ENCODE measurements around the gene SDK2. TPM values are rescaled to one million over a fixed set of nuclear protein-coding genes. Genes with fewer than 3 reads are reported as not detected.

The SDK2 gene
- total and polyA plus RNA-seq, 9 of the 15 experiments (the other 6 are each of a cell fraction or from before 2014, with no cell fraction given), result 0.04 TPM; not detected in 8

GRCh38 chr17:73311781-73312641, 332.2 kb downstream of the SDK2 start, which contains the start of gene CDC42EP4 (continued):
- TF ChIP-seq SMARCC2 (IDR thresholded peaks at IDR 0.05; ENCODE audit: low read depth), result no peak
- TF ChIP-seq NRF1 (conservative IDR thresholded peaks at IDR 0.05 in 1 of 2, IDR thresholded peaks at IDR 0.05 in 1 of 2), result peak; percentile 97
- TF ChIP-seq SIN3A (IDR thresholded peaks at IDR 0.05; ENCODE audit: borderline replicate concordance in 2 of 2, control insufficient read depth in 1 of 2, low read depth in 2 of 2, low read length in 2 of 2), result peak; percentile 4 to 69; a peak in 1 of 4 replicates
- TF ChIP-seq MAZ (CRISPR knock-in tag; conservative IDR thresholded peaks at IDR 0.05 in 1 of 2, IDR thresholded peaks at IDR 0.05 in 1 of 2), result peak; percentile 73 to 76; a peak in 3 of 4 replicates
- no peak for TF ChIP-seq POLR3A (IDR thresholded peaks at IDR 0.05; ENCODE audit: borderline replicate concordance, extremely low read depth, insufficient read depth, insufficient read length)
- peak; percentile 16; the same call in 1 of the 2 replicates for TF ChIP-seq ZNF511 (CRISPR knock-in tag; IDR thresholded peaks at IDR 0.05)
- peak; percentile 74 for TF ChIP-seq POLR2B (IDR thresholded peaks at IDR 0.05; ENCODE audit: low read depth, partially characterized antibody)
- no peak for TF ChIP-seq MAFF (IDR thresholded peaks at IDR 0.05; ENCODE audit: low read length)
- no peak for TF ChIP-seq SIN3B (IDR thresholded peaks at IDR 0.05; ENCODE audit: low read depth)
- TF ChIP-seq ERF (CRISPR knock-in tag; IDR thresholded peaks at IDR 0.05), result peak; percentile 75; the same call in 1 of the 2 replicates
- no peak for TF ChIP-seq CHCHD3 (CRISPR knock-in tag; IDR thresholded peaks at IDR 0.05)
- TF ChIP-seq CREM (IDR thresholded peaks at IDR 0.05; ENCODE audit: low read depth), result peak; percentile 82
- TF ChIP-seq MTA2 (IDR thresholded peaks at IDR 0.05; ENCODE audit: low read depth), result no peak
- peak; percentile 21 for TF ChIP-seq SMAD1 (IDR thresholded peaks at IDR 0.05; ENCODE audit: low read depth, low read length, partially characterized antibody)
- no peak for TF ChIP-seq KAT2B (IDR thresholded peaks at IDR 0.05; ENCODE audit: low read depth, low read length)
- TF ChIP-seq, protein P1, sequence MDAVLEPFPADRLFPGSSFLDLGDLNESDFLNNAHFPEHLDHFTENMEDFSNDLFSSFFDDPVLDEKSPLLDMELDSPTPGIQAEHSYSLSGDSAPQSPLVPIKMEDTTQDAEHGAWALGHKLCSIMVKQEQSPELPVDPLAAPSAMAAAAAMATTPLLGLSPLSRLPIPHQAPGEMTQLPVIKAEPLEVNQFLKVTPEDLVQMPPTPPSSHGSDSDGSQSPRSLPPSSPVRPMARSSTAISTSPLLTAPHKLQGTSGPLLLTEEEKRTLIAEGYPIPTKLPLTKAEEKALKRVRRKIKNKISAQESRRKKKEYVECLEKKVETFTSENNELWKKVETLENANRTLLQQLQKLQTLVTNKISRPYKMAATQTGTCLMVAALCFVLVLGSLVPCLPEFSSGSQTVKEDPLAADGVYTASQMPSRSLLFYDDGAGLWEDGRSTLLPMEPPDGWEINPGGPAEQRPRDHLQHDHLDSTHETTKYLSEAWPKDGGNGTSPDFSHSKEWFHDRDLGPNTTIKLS (IDR thresholded peaks at IDR 0.05; ENCODE audit: borderline replicate concordance, low read depth), result no peak
- TF ChIP-seq E2F1 (CRISPR knock-in tag; IDR thresholded peaks at IDR 0.05), result no peak
- TF ChIP-seq GTF2E2 (tag; IDR thresholded peaks at IDR 0.05), result 0 out of 2 replicates have a peak, but pooled peaks have one; percentile 4
- peak; percentile 81 for TF ChIP-seq MEIS2 (IDR thresholded peaks at IDR 0.05; ENCODE audit: partially characterized antibody)
- no peak for TF ChIP-seq NCOA4 (IDR thresholded peaks at IDR 0.05; ENCODE audit: partially characterized antibody)
- TF ChIP-seq ZNF431 (CRISPR knock-in tag; IDR thresholded peaks at IDR 0.05), result peak; percentile 13; the same call in 1 of the 2 replicates

Data from K562 (cell line).